ENCODE measurements around the gene OTUD7B. TPM values are rescaled to one million over a fixed set of nuclear protein-coding genes. Genes with fewer than 3 reads are reported as not detected.
A peak's percentile ranks its signal among the peaks of the same experiment; 100 is the strongest.

OTUD7B gene
- total and polyA plus RNA-seq, 2 experiments from 2014 or later: 3.5 to 20.1 TPM

GRCh38 chr1:149995927-149996326 is 14.6 kb downstream of the OTUD7B start:
- peak; percentile 85 for DNase-seq
- WGBS, 2 experiments (ENCODE audit: low coverage in 1 of 2, low lambda C conversion rate in 2 of 2, missing lambda C conversion rate in 2 of 2): 0 to 10% methylated on average over 2 of the region's 2 CpGs
- Histone ChIP-seq H3K4me3 (no peak overlapping the region), H3K9ac (peak overlapping the region; percentile 9; the same call in 1 of the 2 replicates), H3K27ac (peak overlapping the region; percentile 52), H2AFZ (no peak overlapping the region), H3K36me3 (ENCODE audit: low read depth) (peaks cover 14% of the 10 kb centered on the region; the same call in 1 of the 2 replicates), H3F3A (ENCODE audit: insufficient read depth) (peaks cover 49% of the 10 kb centered on the region), H3K79me2 (ENCODE audit: insufficient read depth) (peaks cover 100% of the 10 kb centered on the region), H3K27me3 (replicated peaks; ENCODE audit: insufficient read depth) (no peaks in the 10 kb centered on the region), H3K9me3 (ENCODE audit: low read depth) (no peaks in the 10 kb centered on the region), H3K4me1 (ENCODE audit: insufficient read depth) (peaks cover 44% of the 10 kb centered on the region), H3K4me2 (ENCODE audit: unreplicated experiment) (peak overlapping the region; percentile 61), H3K9me2 (ENCODE audit: insufficient read depth) (no peaks in the 10 kb centered on the region), H4K20me1 (ENCODE audit: insufficient read depth) (peaks cover 18% of the 10 kb centered on the region)
- in situ Hi-C loops (cut with MboI): no loop called here
- no peak for TF ChIP-seq EZH2phosphoT487 (IDR thresholded peaks at IDR 0.05; ENCODE audit: insufficient read depth, low read depth)
- no peak for TF ChIP-seq EZH2 (IDR thresholded peaks at IDR 0.05; ENCODE audit: insufficient read depth, poor library complexity, severe bottlenecking)

DNA sequence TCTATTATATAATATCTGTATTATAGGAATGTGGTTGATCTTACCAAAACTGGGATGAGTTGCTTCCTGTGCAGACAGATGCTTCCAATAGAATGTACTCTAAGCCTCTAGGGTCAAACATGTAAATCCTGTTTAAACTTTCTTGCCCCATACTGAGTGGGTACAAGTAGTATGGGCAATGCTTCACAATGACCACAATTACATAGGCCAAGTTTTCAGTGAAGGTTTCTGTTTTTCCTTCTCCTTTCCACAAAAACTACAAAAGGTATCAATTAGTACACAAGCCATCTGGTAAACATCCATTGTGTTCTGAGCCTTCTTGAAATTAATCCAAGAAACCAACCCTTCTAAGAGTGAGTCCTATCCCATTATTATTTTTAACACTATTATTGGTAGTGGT is 16.8 kb downstream of the OTUD7B start:
- Histone ChIP-seq H3K36me3 (ENCODE audit: low read depth) (peaks cover 14% of the 10 kb centered on the region; the same call in 1 of the 2 replicates), H3K9ac (no peak overlapping the region), H3K27ac (no peak overlapping the region), H3K9me3 (ENCODE audit: low read depth) (no peaks in the 10 kb centered on the region), H4K20me1 (ENCODE audit: insufficient read depth) (peaks cover 18% of the 10 kb centered on the region), H3K4me1 (ENCODE audit: insufficient read depth) (peaks cover 38% of the 10 kb centered on the region), H3K27me3 (replicated peaks; ENCODE audit: insufficient read depth) (no peaks in the 10 kb centered on the region), H3K4me2 (ENCODE audit: unreplicated experiment) (peak overlapping the region; percentile 5), H3F3A (ENCODE audit: insufficient read depth) (peaks cover 43% of the 10 kb centered on the region), H2AFZ (no peak overlapping the region), H3K9me2 (ENCODE audit: insufficient read depth) (no peaks in the 10 kb centered on the region), H3K4me3 (no peak overlapping the region), H3K79me2 (ENCODE audit: insufficient read depth) (peaks cover 100% of the 10 kb centered on the region)
- in situ Hi-C loops (cut with MboI): no loop called here
- TF ChIP-seq EZH2phosphoT487 (IDR thresholded peaks at IDR 0.05; ENCODE audit: insufficient read depth, low read depth) (no peak), EZH2 (IDR thresholded peaks at IDR 0.05; ENCODE audit: insufficient read depth, poor library complexity, severe bottlenecking) (no peak)
- no peak for DNase-seq

DNA sequence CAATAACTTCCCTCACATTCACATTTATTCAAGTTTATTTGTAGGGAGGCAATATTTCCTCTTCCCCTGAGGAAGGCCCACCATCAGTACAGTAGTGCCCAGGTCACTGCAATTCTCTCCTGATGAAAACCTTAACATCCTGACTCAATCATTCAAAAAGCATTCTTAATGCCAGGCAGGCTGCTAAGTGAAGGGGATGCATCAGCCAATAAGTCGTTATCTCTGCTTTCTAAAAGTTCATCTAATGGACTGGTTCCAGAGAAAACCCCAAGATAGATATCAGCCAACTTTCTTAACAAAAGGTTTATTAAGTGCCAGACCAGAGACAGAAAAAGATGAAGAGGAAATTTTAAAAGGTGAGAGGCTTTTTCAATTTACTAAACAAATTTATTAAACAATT is 17.3 kb downstream of the OTUD7B start:
- Histone ChIP-seq H3K4me2 (ENCODE audit: unreplicated experiment) (peak overlapping the region; percentile 5), H3K27ac (no peak overlapping the region), H2AFZ (no peak overlapping the region), H3K9me2 (ENCODE audit: insufficient read depth) (no peaks in the 10 kb centered on the region), H3K36me3 (ENCODE audit: low read depth) (peaks cover 14% of the 10 kb centered on the region; the same call in 1 of the 2 replicates), H3F3A (ENCODE audit: insufficient read depth) (peaks cover 45% of the 10 kb centered on the region), H3K9me3 (ENCODE audit: low read depth) (no peaks in the 10 kb centered on the region), H3K9ac (no peak overlapping the region), H4K20me1 (ENCODE audit: insufficient read depth) (peaks cover 18% of the 10 kb centered on the region), H3K4me3 (no peak overlapping the region), H3K4me1 (ENCODE audit: insufficient read depth) (peaks cover 44% of the 10 kb centered on the region), H3K79me2 (ENCODE audit: insufficient read depth) (peaks cover 100% of the 10 kb centered on the region), H3K27me3 (replicated peaks; ENCODE audit: insufficient read depth) (no peaks in the 10 kb centered on the region)
- 32 to 39% methylated on average over 1 of the region's 1 CpG for WGBS, 2 experiments (ENCODE audit: low coverage in 1 of 2, low lambda C conversion rate in 2 of 2, missing lambda C conversion rate in 2 of 2)
- no peak for DNase-seq
- in situ Hi-C loops (cut with MboI): no loop called here
- TF ChIP-seq EZH2 (IDR thresholded peaks at IDR 0.05; ENCODE audit: insufficient read depth, poor library complexity, severe bottlenecking): no peak
- no peak for TF ChIP-seq EZH2phosphoT487 (IDR thresholded peaks at IDR 0.05; ENCODE audit: insufficient read depth, low read depth)

DNA sequence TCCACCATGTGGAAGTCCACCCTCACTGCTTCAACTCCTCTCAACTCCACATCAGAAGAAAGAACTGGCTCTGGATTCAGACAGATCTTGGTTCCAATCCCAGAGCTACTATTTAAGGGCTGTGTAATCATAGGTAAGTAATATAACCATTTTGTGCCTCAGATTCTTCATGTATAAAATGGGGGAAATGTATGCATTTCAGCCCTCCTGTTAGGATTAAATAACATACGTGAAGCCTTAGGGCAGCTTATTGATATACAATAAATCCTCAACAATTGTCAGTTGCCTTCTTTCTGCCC is 23.3 kb downstream of the OTUD7B start:
- Histone ChIP-seq H3K9me3 (ENCODE audit: low read depth) (no peaks in the 10 kb centered on the region), H3K9ac (peak overlapping the region; percentile 49), H2AFZ (no peak overlapping the region), H3K4me3 (no peak overlapping the region), H3K4me1 (ENCODE audit: insufficient read depth) (peaks cover 37% of the 10 kb centered on the region), H3K9me2 (ENCODE audit: insufficient read depth) (no peaks in the 10 kb centered on the region), H4K20me1 (ENCODE audit: insufficient read depth) (0 out of 2 replicates have a peak, but pooled peaks cover 5% of the 10 kb centered on the region), H3K27ac (peak overlapping the region; percentile 68), H3K4me2 (ENCODE audit: unreplicated experiment) (peak overlapping the region; percentile 73), H3K36me3 (ENCODE audit: low read depth) (no peaks in the 10 kb centered on the region), H3K27me3 (replicated peaks; ENCODE audit: insufficient read depth) (no peaks in the 10 kb centered on the region), H3K79me2 (ENCODE audit: insufficient read depth) (peaks cover 96% of the 10 kb centered on the region), H3F3A (ENCODE audit: insufficient read depth) (peaks cover 35% of the 10 kb centered on the region)
- in situ Hi-C loops (cut with MboI): no loop called here
- DNase-seq: peak; percentile 21
- 90 to 100% methylated on average over 1 of the region's 1 CpG for WGBS, 2 experiments (ENCODE audit: low coverage in 1 of 2, low lambda C conversion rate in 2 of 2, missing lambda C conversion rate in 2 of 2)
- TF ChIP-seq EZH2 (IDR thresholded peaks at IDR 0.05; ENCODE audit: insufficient read depth, poor library complexity, severe bottlenecking): no peak
- no peak for TF ChIP-seq EZH2phosphoT487 (IDR thresholded peaks at IDR 0.05; ENCODE audit: insufficient read depth, low read depth)
